GM19193 (cell line): ENCODE results near the gene COQ8A.

Experiments
- POLR2A ChIP-seq: IDR thresholded peaks from 4 replicates; pipeline ENCODE4 v1.6.1; 2011; ENCODE audit not compliant: insufficient read depth, insufficient read length; ENCODE audit errors: extremely low read depth

COQ8A gene

DNA sequence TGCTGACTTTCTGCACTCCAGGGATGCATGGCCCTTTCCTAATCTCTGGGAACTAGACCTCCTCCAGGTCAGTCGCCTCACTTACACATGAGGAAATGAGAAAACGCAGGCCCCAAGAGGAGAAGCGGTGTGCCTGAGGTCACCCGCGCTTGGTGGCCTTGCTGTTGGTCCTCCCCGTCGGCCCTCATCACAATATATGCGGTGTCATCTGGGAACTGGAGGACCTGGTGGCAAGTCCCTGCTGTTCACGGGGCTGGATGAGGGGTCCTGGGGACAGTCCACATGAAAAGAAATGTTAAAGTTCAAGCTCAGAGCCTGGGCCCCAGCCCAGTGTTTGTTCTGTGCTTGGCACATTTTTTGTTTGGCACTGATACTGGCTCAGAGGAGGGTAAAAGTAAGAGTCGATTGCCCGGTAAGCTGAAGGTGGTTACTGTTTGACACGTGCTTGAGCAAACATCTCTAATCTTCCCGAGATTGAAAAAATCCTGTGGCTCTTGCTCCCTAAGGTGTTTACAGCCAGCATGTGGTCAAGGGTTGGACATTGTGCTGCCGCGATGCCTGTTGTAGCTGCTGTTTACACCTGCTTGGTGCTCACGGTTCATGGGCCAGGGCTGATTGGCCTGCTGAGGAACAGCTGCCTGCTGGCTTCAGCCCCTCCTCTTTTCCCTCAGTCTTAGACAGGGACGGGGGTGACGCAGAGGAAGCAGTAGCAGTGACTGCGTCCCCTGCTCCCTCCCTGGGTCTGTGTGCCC, 5.2 kb downstream of the COQ8A start:
- no peak for TF ChIP-seq POLR2A

DNA sequence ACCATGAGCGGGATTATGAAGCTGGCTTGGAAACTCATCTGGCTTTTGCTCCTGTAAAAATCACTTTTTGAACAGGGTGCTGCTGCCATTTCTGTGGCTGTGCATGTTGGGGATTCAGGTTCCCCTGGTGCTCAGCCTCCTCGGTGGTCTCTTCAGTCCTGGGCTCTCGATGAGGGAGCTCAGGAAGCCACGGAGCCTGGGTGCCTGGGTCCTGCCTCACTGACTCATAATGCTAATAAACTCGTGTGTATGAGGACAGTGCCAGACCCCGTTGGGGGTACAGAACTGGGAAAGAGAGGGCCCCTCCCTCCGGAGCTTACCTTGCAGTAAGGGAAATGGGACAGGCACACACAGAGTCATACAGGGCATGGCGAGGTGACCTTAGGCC, 5.8 kb downstream of the COQ8A start:
- no peak for TF ChIP-seq POLR2A

DNA sequence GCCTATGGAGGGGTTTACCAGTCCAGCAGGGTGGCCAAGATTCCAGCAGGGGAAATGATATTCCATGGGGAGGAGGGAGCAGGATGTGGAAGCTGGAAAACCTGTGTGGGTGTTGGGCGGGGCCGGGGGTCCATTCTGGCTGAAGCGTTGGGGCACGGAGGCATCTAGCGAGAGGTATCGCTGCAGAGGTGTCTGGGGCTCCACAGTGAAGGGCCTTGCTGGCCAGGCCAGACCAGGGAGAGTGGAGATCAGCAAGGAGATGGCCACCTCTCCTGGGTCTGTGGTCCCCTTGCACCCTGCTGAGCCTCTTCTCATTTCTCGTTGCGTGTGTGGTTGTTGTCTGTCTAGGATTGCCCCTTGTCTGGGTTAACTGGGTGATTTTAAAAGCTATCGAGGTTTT, 6.2 kb downstream of the COQ8A start:
- TF ChIP-seq POLR2A: no peak

DNA sequence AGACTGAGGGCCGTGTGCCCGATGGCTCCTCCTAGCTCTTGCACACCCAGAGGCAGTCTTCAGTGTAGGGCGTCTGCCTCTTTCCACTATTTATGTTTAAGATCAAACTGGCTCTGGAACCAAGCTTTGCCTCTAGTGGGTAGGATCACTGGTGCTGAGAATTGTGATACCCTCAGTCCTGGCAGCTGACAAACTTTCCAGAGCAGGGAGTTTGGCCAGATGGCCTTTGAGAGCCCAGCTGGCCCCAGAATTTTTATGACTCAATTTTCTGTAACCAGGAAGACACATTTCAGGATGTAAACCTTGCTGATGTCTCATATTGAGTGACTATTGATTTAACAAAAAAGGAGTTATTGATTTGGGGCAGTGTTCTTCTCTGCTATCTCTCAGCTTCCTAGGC, 6.7 kb downstream of the COQ8A start:
- TF ChIP-seq POLR2A: no peak

DNA sequence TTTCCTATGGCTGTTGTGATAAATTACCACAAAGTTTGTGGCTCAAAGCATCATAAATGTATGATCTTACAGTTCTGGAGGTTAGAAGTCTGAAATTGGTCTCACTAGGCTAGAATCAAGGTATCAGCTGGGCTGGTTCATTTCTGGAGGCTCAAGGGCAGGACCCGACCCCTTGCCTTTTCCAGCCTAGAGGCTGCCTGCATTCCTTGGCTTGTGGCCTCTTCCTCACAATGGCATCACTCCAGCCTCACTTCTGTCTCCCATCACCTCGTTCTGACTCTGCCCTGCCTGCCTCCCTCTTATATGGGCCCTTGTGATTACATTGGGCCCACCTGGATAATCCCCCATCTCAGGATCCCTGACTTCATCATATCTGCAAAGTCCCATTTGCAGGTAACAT, 8.0 kb downstream of the COQ8A start:
- TF ChIP-seq POLR2A: no peak

DNA sequence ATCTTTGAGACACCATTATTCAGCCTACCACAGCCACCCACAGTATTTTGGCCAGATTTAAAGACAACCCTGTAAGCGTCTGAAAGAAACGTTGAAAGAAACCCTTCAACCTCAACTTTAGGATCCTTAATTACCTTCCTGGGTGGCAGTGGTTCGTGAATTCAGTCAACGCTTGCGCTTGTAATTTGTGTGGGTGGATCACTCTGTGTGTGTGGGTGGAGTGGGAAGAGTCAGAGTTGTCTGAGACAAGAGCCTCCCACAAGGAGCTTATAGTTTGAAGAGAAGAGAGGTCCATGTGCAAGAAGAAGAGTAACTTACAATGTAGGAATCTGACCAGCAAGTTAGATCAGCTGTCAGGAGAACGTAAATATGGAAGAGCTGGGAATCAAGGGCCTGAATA, 8.4 kb downstream of the COQ8A start:
- TF ChIP-seq POLR2A: no peak

DNA sequence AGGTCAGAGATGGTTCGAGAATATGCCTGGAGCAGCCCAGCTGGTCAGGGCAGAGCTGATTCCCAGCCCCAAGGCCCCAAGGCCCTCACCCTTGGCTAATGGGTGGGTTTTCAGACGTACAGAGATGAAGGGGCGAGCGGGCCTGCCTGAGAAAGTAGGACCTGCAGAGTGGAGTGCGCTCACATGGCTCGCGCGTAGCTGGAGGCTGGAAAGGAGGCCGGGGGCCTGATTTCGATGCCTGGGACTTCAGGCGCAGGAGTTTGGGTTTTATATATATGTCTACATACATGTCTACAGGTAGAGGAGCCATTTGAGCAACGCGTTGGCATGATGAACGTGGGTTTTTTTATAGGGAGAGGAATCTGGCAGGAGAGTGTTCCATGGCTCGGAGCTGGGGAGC, 8.9 kb downstream of the COQ8A start:
- TF ChIP-seq POLR2A: no peak

DNA sequence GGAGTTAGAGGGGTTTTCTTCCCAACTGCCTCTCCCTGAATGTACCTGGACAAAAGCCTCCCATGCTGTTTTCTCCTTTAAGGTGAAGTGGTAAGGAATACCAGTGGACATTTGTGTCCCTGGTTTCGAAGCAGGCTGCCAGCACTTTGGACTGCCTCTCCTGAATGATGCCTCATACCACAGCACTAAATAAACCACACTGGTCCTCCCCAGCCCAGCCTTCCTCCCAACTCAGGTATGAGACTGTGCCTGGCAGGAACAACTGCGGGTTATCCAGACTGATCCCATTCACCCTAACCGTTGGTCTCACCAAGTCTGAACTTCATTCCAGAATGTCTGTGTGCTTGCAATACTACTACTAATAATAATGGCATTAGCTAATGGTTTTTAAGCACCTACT, 9.3 kb downstream of the COQ8A start:
- no peak for TF ChIP-seq POLR2A

DNA sequence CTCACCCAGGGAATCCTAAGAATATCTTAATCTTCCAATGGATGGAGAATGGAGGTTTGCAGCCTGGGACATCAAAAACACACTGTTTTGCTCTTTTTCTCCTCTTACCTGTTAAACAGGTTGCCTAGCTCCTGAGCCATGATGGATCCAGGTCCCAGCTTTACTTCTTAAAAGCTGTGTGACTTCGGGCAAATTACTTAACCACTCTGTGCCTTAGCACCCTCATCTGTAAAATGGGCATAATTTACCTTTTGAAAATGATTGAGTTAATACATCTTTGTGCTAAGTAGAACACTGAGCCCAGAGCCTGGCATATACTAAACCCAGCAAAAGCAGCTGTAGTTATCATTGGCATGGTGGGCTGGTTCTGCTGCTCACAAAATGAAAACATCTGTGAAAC, 10.2 kb downstream of the COQ8A start:
- no peak for TF ChIP-seq POLR2A

DNA sequence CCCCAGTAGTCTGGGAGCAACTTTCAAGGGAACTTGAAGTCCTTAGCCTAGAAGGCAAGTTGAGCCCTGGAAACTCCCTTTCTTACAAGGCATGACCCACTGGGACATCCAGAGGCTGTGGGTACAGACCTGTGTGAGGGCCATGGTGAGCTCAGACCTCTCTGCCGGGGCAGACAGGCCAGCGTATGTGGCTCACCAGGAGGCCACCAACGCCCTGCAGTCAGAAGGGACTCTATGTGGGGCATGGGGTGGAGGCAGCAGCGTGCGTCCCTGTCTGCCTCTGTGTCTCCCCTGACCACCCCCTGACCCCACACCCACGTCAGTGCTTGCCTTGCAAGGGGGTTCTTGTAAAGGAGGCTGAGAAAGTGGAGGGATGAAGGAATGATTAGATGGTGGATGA, 10.8 kb downstream of the COQ8A start:
- no peak for TF ChIP-seq POLR2A

DNA sequence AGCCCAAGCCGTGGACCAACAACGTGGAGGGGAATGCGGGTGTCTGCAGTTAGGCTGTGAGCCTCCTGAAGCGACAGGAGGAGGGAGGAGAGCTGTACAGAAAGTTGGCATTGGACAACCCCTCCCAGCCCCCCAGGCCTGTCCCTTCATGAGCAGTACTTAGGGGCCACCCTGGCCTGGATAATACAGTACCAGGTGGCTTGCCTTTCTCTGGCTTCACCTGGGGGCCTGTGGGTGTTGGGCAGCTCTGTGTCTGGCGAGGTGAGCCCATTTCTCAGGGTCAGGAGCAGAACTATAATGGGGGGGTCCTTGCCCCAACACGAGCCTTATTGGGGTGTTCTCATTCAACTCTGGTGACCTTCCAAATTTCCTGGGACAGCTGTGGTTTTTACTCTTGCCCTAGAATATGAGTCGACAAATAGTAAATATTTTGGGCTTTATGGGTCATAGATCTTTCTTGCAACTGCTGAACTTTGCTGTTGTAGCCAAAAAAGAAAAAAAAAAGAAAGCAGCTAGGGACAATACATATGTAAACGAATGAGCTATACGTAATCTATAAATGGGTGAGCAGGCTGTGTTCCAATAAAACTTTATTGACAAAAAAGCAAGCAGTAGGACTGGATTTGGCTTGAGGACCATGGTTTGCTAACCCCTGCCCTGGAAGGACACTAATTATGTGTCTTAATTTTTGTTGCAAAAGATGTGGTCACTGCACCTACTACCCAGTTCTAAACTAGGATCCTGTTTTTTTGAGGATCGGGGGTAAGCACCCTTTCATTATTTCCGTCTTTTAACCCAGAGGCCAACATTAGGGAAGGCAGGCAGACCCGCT, 11.4 kb downstream of the COQ8A start:
- TF ChIP-seq POLR2A: no peak

DNA sequence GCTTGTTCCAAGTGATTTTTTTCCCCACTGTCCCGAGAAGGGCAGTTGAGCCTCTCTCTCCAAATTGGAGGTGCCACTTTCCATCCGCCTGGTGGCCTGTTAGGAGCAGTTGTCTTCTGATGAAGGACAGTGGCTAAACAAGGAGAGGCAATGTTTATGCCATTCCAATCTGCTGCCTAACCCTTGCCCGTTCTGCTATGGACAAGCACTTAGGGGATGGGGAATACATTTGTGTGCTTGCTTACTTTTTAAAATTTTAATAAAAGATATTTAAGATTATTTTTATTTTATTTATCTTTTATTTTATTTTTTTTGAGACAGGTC, 12.0 kb downstream of the COQ8A start:
- TF ChIP-seq POLR2A: no peak

DNA sequence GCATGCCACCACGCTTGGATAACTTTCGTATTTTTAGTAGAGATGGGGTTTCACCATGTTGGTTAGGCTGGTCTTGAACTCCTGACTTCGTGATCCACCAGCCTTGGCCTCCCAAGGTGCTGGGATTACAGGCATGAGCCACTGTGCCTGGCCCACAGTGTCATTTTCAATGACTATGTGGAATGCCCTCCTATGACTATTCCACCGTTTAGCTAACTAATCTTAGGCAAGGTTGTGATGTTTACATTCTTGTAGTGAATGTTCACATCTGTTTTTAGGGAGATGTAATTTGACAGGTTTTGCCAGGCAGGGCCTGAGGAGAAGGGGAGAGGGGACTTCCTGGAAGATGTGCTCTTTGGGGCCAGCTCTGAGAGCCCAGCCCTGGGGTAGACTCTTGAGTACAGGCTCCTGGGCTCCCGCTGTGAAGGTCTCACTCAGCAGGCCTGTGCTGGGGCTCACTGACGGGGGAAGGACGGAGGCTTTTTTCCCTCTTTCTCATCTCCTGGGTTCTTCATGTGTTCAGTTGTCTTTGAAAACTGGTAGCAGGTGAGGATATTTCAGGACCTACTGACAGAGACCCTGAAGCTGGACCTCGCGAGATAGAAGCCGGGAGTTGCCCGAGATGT, 13.2 kb downstream of the COQ8A start:
- no peak for TF ChIP-seq POLR2A

DNA sequence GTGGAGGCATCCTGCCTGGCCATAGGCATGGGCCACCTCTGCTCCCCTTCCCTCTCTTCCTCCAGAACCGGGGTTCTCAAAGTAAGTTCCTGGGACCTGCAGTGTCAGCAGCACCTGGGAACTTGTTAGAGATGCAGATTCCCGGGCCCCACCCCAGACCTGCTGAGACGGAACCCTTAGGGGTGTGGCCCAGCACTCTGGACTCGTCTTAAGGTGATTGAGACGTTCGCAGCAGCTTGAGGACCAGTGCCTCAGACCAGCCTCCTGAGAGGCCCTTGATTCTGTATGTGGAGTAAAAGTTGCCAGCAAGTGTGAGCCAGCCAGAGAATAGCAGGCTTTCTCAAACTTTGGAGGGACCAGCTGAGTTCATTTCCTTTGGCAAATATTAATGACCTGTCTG, 14.2 kb downstream of the COQ8A start:
- no peak for TF ChIP-seq POLR2A

DNA sequence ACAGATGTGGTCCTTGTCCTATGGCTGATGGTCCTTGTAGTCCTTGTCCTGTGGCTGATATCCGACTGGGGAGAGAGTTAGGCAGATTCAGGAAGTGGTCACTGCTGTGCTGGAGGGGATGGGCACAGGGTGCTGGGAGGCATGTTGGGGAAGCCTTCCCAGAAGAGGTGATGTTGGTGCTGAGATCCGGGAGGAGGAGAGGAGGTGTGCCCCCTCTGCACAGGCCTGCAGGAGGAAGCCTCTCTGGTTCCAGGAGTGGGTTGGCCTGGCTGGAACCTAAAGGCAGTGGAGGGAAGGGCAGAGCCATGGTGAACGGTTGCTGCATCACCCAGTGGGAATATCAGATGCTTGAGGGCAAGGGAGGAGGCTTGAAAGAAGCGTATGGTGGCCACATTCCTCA, 14.7 kb downstream of the COQ8A start:
- TF ChIP-seq POLR2A: no peak

DNA sequence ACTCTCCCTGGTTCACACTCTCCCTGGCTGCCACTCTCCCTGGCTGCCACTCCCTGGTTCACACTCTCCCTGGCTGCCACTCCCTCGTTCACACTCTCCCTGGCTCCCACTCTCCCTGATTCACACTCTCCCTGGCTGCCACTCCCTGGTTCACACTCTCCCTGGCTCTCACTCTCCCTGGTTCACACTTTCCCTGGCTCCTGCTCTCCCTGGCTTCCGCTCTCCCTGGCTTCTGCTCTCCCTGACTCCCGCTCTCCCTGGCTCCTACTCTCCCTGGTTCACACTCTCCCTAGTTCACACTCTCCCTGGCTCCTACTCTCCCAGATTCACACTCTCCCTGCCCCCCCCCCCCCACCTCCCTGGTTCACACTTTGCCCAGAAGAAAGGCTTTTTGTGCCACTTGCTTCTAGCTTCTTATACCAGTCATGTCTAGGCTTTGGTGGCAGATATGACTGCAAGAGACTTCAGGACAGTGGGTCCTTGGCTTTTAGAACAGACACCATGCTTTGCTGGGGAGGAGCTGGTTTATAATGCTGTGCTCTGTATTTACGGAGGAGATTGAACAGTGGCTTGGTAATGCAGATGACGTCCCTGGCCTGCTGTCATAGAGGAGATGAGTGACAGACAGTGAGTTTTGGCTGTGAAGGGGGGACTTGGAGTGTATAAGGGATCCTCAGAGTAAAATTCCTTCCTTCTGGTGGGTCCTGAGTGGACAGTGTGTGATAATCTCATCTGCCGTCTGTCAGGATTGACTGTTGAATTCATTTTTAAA, 17.0 kb downstream of the COQ8A start:
- no peak for TF ChIP-seq POLR2A

DNA sequence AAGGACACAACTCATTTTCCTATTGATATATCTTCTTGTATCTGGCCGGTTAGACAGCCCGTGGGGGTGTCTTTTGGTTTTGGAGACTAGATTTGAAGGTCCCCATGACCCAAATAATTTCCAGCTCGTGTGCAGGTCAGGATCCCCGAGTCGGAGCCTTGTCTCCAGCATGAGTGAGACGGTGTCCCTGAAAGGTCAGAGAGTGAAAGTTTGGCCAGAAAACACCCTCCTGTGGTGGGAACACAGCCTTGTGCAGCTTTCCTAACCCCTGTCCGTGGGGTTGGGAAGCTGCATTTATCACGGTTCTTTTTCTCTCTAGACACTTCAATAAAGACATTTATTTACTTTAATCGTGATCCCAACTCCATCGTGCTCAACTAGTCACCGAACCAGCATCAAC, 17.6 kb downstream of the COQ8A start:
- no peak for TF ChIP-seq POLR2A
